ENCODE data around the gene GAK. TPM values are rescaled to one million over a fixed set of nuclear protein-coding genes. Genes with fewer than 3 reads are reported as not detected.

The GAK gene
- total and polyA plus RNA-seq, 2 of the 13 experiments (the other 11 are each of a cell fraction or from before 2014, with no cell fraction given), result 17.5 to 44.3 TPM

- TF ChIP-seq ZNF574 (CRISPR knock-in tag; IDR thresholded peaks at IDR 0.05) (peak; percentile 45), XBP1 (CRISPR knock-in tag; IDR thresholded peaks at IDR 0.05) (no peak), SOX6 (IDR thresholded peaks at IDR 0.05) (no peak), SOX6 (CRISPR knock-in tag; IDR thresholded peaks at IDR 0.05) (peak; percentile 59; the same call in 1 of the 2 replicates), MXI1 (IDR thresholded peaks at IDR 0.05; ENCODE audit: borderline replicate concordance, low read depth, low read length) (peak; percentile 19; the same call in 1 of the 3 replicates), SAP130 (CRISPR knock-in tag; IDR thresholded peaks at IDR 0.05; ENCODE audit: low read depth) (peak; percentile 63), NAIF1 (CRISPR knock-in tag; IDR thresholded peaks at IDR 0.05; ENCODE audit: borderline replicate concordance) (no peak), TP53 (CRISPR knock-in tag; conservative IDR thresholded peaks at IDR 0.05) (0 out of 2 replicates have a peak, but pooled peaks have one; percentile 45), ZNF773 (CRISPR knock-in tag; IDR thresholded peaks at IDR 0.05; ENCODE audit: borderline replicate concordance) (no peak), THYN1 (CRISPR knock-in tag; IDR thresholded peaks at IDR 0.05; ENCODE audit: borderline replicate concordance, low read depth) (no peak), DNMT1 (CRISPR knock-in tag; IDR thresholded peaks at IDR 0.05) (no peak), SSRP1 (CRISPR knock-in tag; IDR thresholded peaks at IDR 0.05) (no peak)
- TF ChIP-seq, protein P1, sequence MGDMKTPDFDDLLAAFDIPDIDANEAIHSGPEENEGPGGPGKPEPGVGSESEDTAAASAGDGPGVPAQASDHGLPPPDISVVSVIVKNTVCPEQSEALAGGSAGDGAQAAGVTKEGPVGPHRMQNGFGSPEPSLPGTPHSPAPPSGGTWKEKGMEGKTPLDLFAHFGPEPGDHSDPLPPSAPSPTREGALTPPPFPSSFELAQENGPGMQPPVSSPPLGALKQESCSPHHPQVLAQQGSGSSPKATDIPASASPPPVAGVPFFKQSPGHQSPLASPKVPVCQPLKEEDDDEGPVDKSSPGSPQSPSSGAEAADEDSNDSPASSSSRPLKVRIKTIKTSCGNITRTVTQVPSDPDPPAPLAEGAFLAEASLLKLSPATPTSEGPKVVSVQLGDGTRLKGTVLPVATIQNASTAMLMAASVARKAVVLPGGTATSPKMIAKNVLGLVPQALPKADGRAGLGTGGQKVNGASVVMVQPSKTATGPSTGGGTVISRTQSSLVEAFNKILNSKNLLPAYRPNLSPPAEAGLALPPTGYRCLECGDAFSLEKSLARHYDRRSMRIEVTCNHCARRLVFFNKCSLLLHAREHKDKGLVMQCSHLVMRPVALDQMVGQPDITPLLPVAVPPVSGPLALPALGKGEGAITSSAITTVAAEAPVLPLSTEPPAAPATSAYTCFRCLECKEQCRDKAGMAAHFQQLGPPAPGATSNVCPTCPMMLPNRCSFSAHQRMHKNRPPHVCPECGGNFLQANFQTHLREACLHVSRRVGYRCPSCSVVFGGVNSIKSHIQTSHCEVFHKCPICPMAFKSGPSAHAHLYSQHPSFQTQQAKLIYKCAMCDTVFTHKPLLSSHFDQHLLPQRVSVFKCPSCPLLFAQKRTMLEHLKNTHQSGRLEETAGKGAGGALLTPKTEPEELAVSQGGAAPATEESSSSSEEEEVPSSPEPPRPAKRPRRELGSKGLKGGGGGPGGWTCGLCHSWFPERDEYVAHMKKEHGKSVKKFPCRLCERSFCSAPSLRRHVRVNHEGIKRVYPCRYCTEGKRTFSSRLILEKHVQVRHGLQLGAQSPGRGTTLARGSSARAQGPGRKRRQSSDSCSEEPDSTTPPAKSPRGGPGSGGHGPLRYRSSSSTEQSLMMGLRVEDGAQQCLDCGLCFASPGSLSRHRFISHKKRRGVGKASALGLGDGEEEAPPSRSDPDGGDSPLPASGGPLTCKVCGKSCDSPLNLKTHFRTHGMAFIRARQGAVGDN (CRISPR knock-in tag; IDR thresholded peaks at IDR 0.05), result peak; percentile 78
- TF ChIP-seq, protein P2, sequence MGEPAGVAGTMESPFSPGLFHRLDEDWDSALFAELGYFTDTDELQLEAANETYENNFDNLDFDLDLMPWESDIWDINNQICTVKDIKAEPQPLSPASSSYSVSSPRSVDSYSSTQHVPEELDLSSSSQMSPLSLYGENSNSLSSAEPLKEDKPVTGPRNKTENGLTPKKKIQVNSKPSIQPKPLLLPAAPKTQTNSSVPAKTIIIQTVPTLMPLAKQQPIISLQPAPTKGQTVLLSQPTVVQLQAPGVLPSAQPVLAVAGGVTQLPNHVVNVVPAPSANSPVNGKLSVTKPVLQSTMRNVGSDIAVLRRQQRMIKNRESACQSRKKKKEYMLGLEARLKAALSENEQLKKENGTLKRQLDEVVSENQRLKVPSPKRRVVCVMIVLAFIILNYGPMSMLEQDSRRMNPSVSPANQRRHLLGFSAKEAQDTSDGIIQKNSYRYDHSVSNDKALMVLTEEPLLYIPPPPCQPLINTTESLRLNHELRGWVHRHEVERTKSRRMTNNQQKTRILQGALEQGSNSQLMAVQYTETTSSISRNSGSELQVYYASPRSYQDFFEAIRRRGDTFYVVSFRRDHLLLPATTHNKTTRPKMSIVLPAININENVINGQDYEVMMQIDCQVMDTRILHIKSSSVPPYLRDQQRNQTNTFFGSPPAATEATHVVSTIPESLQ (CRISPR knock-in tag; conservative IDR thresholded peaks at IDR 0.05), result no peak
- TF ChIP-seq, protein P3, sequence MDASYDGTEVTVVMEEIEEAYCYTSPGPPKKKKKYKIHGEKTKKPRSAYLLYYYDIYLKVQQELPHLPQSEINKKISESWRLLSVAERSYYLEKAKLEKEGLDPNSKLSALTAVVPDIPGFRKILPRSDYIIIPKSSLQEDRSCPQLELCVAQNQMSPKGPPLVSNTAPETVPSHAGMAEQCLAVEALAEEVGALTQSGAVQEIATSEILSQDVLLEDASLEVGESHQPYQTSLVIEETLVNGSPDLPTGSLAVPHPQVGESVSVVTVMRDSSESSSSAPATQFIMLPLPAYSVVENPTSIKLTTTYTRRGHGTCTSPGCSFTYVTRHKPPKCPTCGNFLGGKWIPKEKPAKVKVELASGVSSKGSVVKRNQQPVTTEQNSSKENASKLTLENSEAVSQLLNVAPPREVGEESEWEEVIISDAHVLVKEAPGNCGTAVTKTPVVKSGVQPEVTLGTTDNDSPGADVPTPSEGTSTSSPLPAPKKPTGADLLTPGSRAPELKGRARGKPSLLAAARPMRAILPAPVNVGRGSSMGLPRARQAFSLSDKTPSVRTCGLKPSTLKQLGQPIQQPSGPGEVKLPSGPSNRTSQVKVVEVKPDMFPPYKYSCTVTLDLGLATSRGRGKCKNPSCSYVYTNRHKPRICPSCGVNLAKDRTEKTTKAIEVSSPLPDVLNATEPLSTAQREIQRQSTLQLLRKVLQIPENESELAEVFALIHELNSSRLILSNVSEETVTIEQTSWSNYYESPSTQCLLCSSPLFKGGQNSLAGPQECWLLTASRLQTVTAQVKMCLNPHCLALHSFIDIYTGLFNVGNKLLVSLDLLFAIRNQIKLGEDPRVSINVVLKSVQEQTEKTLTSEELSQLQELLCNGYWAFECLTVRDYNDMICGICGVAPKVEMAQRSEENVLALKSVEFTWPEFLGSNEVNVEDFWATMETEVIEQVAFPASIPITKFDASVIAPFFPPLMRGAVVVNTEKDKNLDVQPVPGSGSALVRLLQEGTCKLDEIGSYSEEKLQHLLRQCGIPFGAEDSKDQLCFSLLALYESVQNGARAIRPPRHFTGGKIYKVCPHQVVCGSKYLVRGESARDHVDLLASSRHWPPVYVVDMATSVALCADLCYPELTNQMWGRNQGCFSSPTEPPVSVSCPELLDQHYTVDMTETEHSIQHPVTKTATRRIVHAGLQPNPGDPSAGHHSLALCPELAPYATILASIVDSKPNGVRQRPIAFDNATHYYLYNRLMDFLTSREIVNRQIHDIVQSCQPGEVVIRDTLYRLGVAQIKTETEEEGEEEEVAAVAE (CRISPR knock-in tag; IDR thresholded peaks at IDR 0.05; ENCODE audit: borderline replicate concordance), result no peak
These were observed 56.9 kb downstream of the GAK start (continued) for GRCh38 chr4:874971-875817.
